Osteoblast (primary cell): Measurements from ENCODE around the gene KMT5B. TPM values are rescaled to one million over a fixed set of nuclear protein-coding genes. Genes with fewer than 3 reads are reported as not detected.

Experiments used
- DNase-seq: peaks from one replicate; pipeline ENCODE4 v3.0.0; 2011; ENCODE audit warnings: low spot score, mixed read lengths; ENCODE audit not compliant: insufficient read length; ENCODE audit errors: missing footprints
- H2AFZ ChIP-seq: 2 replicates; pipeline ENCODE4 v1.6.0; 2011; ENCODE audit warnings: mild to moderate bottlenecking, low read length
- H3K27ac ChIP-seq: 2 replicates; pipeline ENCODE4 v1.5.1; 2011; ENCODE audit warnings: mild to moderate bottlenecking, low read depth, low read length, moderate library complexity
- H3K27me3 ChIP-seq: 2 replicates; pipeline ENCODE4 v1.6.0; 2012; ENCODE audit warnings: mild to moderate bottlenecking, control low read depth, inconsistent platforms, low read length, moderate library complexity; ENCODE audit not compliant: insufficient read depth
- H3K36me3 ChIP-seq: 2 replicates; pipeline ENCODE4 v1.5.1; 2011; ENCODE audit warnings: mild to moderate bottlenecking, low read length, control low read depth, moderate library complexity; ENCODE audit not compliant: insufficient read depth
- H3K4me1 ChIP-seq: 2 replicates; pipeline ENCODE4 v1.5.1; 2011; ENCODE audit warnings: mild to moderate bottlenecking, low read length, control low read depth, moderate library complexity; ENCODE audit not compliant: insufficient read depth
- H3K4me2 ChIP-seq: 2 replicates; pipeline ENCODE4 v1.6.0; 2011; ENCODE audit warnings: mild to moderate bottlenecking, low read length; ENCODE audit not compliant: insufficient read depth
- H3K4me3 ChIP-seq: fragments of 200-600 bp; sonication (generic); 3 replicates; pipeline ENCODE4 v1.5.1; 2012; ENCODE audit warnings: mild to moderate bottlenecking, low read length, inconsistent platforms; ENCODE audit not compliant: insufficient read depth
- H3K79me2 ChIP-seq: 2 replicates; pipeline ENCODE4 v1.6.0; 2012; ENCODE audit warnings: mild to moderate bottlenecking, low read length, control low read depth, inconsistent platforms; ENCODE audit not compliant: insufficient read depth
- H3K9me3 ChIP-seq: 2 replicates; pipeline ENCODE4 v1.5.1; 2011; ENCODE audit warnings: low read depth, low read length, control low read depth
- H4K20me1 ChIP-seq: 2 replicates; pipeline ENCODE4 v1.6.0; 2012; ENCODE audit warnings: mild to moderate bottlenecking, low read length, control low read depth; ENCODE audit not compliant: insufficient read depth
- total RNA-seq: library from RNA; depleted of rRNA; stranded (reverse); fragments of >200 nt; gene quantifications from 2 replicates; pipeline ENCODE4 v1.2.3, GENCODE V29; 2012
- TF ChIP-seq, protein P1 (sequence below): IDR thresholded peaks from 2 replicates; pipeline ENCODE4 v1.5.1; 2011; ENCODE audit warnings: mild to moderate bottlenecking, low read depth, low read length, moderate library complexity; ENCODE audit errors: extremely low read depth

KMT5B gene
- total RNA-seq, 1 donor: 27.1 TPM

DNA sequence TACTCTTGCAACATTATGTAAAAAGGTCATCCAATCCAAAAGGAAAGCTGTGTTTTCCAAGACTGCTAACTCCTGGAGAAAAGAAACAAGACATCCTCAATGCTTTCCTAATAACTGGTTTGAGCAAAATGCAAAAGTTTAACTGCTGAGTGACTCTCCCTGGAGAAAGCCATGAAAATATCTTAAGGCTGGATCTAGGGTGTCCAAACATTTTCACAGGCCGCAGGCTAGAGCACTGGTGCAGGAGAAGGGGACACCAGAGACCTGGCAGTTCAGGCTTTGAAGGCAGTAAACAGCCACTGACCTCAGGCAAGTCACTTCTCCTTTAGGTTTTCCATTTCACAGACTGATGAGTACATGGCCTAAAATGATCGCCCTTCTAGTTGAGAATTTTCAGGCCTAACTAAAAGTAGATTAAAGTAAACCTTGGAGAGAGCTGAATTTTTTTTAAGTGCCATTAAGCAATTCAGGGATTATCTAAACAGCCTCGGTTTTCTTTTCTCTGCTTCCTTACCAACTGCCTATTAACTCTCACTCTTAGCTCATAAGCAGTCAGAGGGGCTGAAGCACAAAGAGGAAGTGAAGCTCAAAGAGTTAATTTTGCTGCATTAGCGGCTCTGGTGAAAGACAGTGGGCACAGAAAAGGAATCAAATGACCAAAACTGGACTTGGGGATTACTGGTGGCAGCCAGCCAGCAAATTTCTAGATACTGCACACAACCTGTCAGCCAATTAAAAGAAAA is 94.2 kb downstream of the KMT5B start:
- TF ChIP-seq, protein P1, sequence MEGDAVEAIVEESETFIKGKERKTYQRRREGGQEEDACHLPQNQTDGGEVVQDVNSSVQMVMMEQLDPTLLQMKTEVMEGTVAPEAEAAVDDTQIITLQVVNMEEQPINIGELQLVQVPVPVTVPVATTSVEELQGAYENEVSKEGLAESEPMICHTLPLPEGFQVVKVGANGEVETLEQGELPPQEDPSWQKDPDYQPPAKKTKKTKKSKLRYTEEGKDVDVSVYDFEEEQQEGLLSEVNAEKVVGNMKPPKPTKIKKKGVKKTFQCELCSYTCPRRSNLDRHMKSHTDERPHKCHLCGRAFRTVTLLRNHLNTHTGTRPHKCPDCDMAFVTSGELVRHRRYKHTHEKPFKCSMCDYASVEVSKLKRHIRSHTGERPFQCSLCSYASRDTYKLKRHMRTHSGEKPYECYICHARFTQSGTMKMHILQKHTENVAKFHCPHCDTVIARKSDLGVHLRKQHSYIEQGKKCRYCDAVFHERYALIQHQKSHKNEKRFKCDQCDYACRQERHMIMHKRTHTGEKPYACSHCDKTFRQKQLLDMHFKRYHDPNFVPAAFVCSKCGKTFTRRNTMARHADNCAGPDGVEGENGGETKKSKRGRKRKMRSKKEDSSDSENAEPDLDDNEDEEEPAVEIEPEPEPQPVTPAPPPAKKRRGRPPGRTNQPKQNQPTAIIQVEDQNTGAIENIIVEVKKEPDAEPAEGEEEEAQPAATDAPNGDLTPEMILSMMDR: no peak
- peak; percentile 42 for DNase-seq
- peaks cover 55% of the 10 kb centered on the region for H3K79me2 ChIP-seq
- no peak overlapping the region for H3K4me3 ChIP-seq
- H3K4me1 ChIP-seq: peaks cover 35% of the 10 kb centered on the region
- no peaks in the 10 kb centered on the region for H3K27me3 ChIP-seq
- peak overlapping the region; percentile 30 for H2AFZ ChIP-seq
- H3K36me3 ChIP-seq: no peaks in the 10 kb centered on the region
- peak overlapping the region; percentile 4 for H3K27ac ChIP-seq
- H3K4me2 ChIP-seq: peak overlapping the region; percentile 43
- no peaks in the 10 kb centered on the region for H3K9me3 ChIP-seq
- peaks cover 10% of the 10 kb centered on the region for H4K20me1 ChIP-seq

GRCh38 chr11:68117853-68118470 is 95.1 kb downstream of the KMT5B start:
- peak overlapping the region; percentile 43 for H3K4me2 ChIP-seq
- peaks cover 55% of the 10 kb centered on the region for H3K79me2 ChIP-seq
- TF ChIP-seq, protein P1: no peak
- H3K4me1 ChIP-seq: peaks cover 37% of the 10 kb centered on the region
- H2AFZ ChIP-seq: no peak overlapping the region
- peak; percentile 64 for DNase-seq
- no peaks in the 10 kb centered on the region for H3K27me3 ChIP-seq
- H4K20me1 ChIP-seq: peaks cover 10% of the 10 kb centered on the region
- H3K36me3 ChIP-seq: no peaks in the 10 kb centered on the region
- H3K9me3 ChIP-seq: no peaks in the 10 kb centered on the region
- H3K27ac ChIP-seq: no peak overlapping the region
- no peak overlapping the region for H3K4me3 ChIP-seq

GRCh38 chr11:68116974-68117373 is 96.1 kb downstream of the KMT5B start:
- H4K20me1 ChIP-seq: peaks cover 10% of the 10 kb centered on the region
- H3K27ac ChIP-seq: no peak overlapping the region
- peak; percentile 8 for DNase-seq
- no peaks in the 10 kb centered on the region for H3K36me3 ChIP-seq
- no peak overlapping the region for H2AFZ ChIP-seq
- no peak overlapping the region for H3K4me2 ChIP-seq
- TF ChIP-seq, protein P1: no peak
- H3K27me3 ChIP-seq: no peaks in the 10 kb centered on the region
- H3K9me3 ChIP-seq: no peaks in the 10 kb centered on the region
- peaks cover 34% of the 10 kb centered on the region for H3K4me1 ChIP-seq
- H3K4me3 ChIP-seq: no peak overlapping the region
- peaks cover 62% of the 10 kb centered on the region for H3K79me2 ChIP-seq

DNA sequence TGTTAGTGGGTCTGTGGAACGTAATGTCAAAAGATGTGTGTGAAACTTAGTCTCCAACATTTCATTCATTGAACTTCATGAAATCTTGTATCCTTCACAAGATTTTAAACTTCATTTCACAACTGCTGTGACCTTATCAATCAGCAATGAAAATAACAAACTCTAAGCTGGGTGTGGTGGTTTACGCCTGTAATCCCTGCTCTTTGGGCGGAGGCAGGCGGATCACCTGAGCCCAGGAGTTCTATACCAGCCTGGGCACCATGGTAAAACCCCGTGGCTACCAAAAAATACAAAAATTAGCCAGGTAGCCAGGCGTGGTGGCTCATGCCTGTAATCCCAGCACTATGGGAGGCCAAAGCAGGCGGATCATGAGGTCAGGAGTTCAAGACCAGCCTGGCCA is 97.0 kb downstream of the KMT5B start:
- no peaks in the 10 kb centered on the region for H3K36me3 ChIP-seq
- no peak overlapping the region for H3K4me2 ChIP-seq
- DNase-seq: no peak
- no peaks in the 10 kb centered on the region for H3K9me3 ChIP-seq
- H4K20me1 ChIP-seq: peaks cover 10% of the 10 kb centered on the region
- no peak overlapping the region for H2AFZ ChIP-seq
- H3K27me3 ChIP-seq: no peaks in the 10 kb centered on the region
- no peak overlapping the region for H3K27ac ChIP-seq
- H3K79me2 ChIP-seq: peaks cover 65% of the 10 kb centered on the region
- TF ChIP-seq, protein P1: no peak
- H3K4me3 ChIP-seq: no peak overlapping the region
- H3K4me1 ChIP-seq: peaks cover 29% of the 10 kb centered on the region
